ENCODE data around the gene PER1. TPM values are rescaled to one million over a fixed set of nuclear protein-coding genes. Genes with fewer than 3 reads are reported as not detected.

PER1 gene
- total and polyA plus RNA-seq, 10 of the 15 experiments (the other 5 are each of a cell fraction or from before 2014, with no cell fraction given), result 0.02 to 25.1 (median 5.4) TPM

GRCh38 chr17:8154608-8155155 lies 2.5 kb upstream of the PER1 start:
- WGBS (ENCODE audit: insufficient coverage, insufficient replicate concordance, low lambda C conversion rate, missing lambda C conversion rate), result 52% methylated on average over 10 of the region's 11 CpGs
- intact Hi-C loops (cut with micrococcal nuclease; ENCODE audit: unreplicated experiment), result no loop called here
- POLR2A ChIA-PET, result interaction anchor here (0.6 to 7.5 kb wide), 6 partner anchors 16 to 141 kb away, joined by 3 to 71 read pairs (median 6); partner anchors contain the start of genes AURKB and BORCS6
- no peak for ATAC-seq
- CTCF ChIA-PET, result interaction anchor here (4.4 kb wide), 1 partner anchor 16 kb away, joined by 36 read pairs; no protein-coding TSS in a partner anchor
- Histone ChIP-seq H2AFZ (ENCODE audit: control insufficient read depth, low read depth, low read length) (no peak overlapping the region), H4K20me1 (ENCODE audit: control insufficient read depth, insufficient read depth) (no peaks in the 10 kb centered on the region; the same call in 1 of the 2 replicates), H3K9ac (ENCODE audit: control insufficient read depth, insufficient read depth, low read length) (no peak overlapping the region), H3K36me3 (ENCODE audit: control insufficient read depth in 2 of 2, insufficient read depth in 2 of 2, low read length in 1 of 2) (peaks cover 1 to 3% of the 10 kb centered on the region in 2 experiments; a peak in 3 of 4 replicates), H3K4me1 (ENCODE audit: control insufficient read depth, insufficient read depth, low read length) (peaks cover 23% of the 10 kb centered on the region), H3K4me3 (no peak overlapping the region), H3K27me3 (replicated peaks in 1 of 2; ENCODE audit: control insufficient read depth in 2 of 2, insufficient read depth in 2 of 2, low read length in 1 of 2) (no peaks in the 10 kb centered on the region), H3K4me2 (ENCODE audit: control insufficient read depth, insufficient read depth) (peak overlapping the region; percentile 36), H3K9me3 (replicated peaks; ENCODE audit: control insufficient read depth, insufficient read depth, low read length) (no peaks in the 10 kb centered on the region), H3K27ac (ENCODE audit: control insufficient read depth, insufficient read depth) (no peak overlapping the region), H3K79me2 (ENCODE audit: control insufficient read depth, insufficient read depth, low read length) (peaks cover 21% of the 10 kb centered on the region)
- BruUV-seq (replicated peaks), result no TSS peak
- SMC1A ChIA-PET (ENCODE audit: uncharacterized antibody, unreplicated experiment), result interaction anchor here (1.3 to 5.1 kb wide), 3 partner anchors 16 to 32 kb away, joined by 4 to 42 read pairs (median 21); partner anchors contain the start of gene HES7
- no peak for FAIRE-seq
- RAD21 ChIA-PET (ENCODE audit: unreplicated experiment), result interaction anchor here (1.5 to 4.1 kb wide), 2 partner anchors 16 to 32 kb away, joined by 4 to 33 read pairs; no protein-coding TSS in a partner anchor
- no peak for DNase-seq (ENCODE audit: low read depth, low spot score)
- TF ChIP-seq ATF7 (IDR thresholded peaks at IDR 0.05; ENCODE audit: low read depth) (no peak), NR2C1 (IDR thresholded peaks at IDR 0.05) (no peak), SRF (IDR thresholded peaks at IDR 0.05; ENCODE audit: low read depth in 2 of 2, low read length in 2 of 2) (no peak), BACH1 (IDR thresholded peaks at IDR 0.05; ENCODE audit: borderline replicate concordance) (0 out of 2 replicates have a peak, but pooled peaks have one; percentile 10), EP300 (IDR thresholded peaks at IDR 0.05; ENCODE audit: borderline replicate concordance in 1 of 2, control insufficient read depth in 1 of 2, low read depth in 2 of 2, low read length in 2 of 2) (no peak)
- in situ Hi-C loops (cut with MboI), result no loop called here
